Loucy (cell line): ENCODE data around the gene SBF2.

Experiments
- H2AFZ ChIP-seq: fragments of 200-600 bp; sonication (generic); 2 replicates; pipeline ENCODE4 v1.6.0; 2016; ENCODE audit warnings: antibody characterized with exemption, mild to moderate bottlenecking, low read length, moderate library complexity
- H3F3A ChIP-seq: fragments of 200-600 bp; 2 replicates; pipeline ENCODE4 v1.6.0; 2016; ENCODE audit warnings: antibody characterized with exemption, low read depth, mild to moderate bottlenecking
- H3K27me3 ChIP-seq: fragments of 200-600 bp; sonication (generic); 2 replicates; pipeline ENCODE4 v1.6.1; 2014; ENCODE audit warnings: low read length, mild to moderate bottlenecking; ENCODE audit not compliant: insufficient read depth, poor library complexity, severe bottlenecking
- H3K36me3 ChIP-seq: fragments of 200-600 bp; sonication (generic); 2 replicates; pipeline ENCODE4 v1.6.1; 2016; ENCODE audit warnings: low read length; ENCODE audit not compliant: insufficient read depth
- H3K4me1 ChIP-seq: fragments of 200-600 bp; sonication (generic); 2 replicates; pipeline ENCODE4 v1.5.1; 2014; ENCODE audit warnings: low read length, mild to moderate bottlenecking; ENCODE audit not compliant: insufficient read depth, poor library complexity, severe bottlenecking
- H3K4me2 ChIP-seq: fragments of 200-600 bp; sonication (generic); 2 replicates; pipeline ENCODE4 v1.6.0; 2014; ENCODE audit warnings: antibody characterized with exemption, low read length, low read depth, mild to moderate bottlenecking; ENCODE audit not compliant: poor library complexity, severe bottlenecking
- H3K4me3 ChIP-seq: fragments of 200-600 bp; sonication (generic); 2 replicates; pipeline ENCODE4 v1.5.1; 2014; ENCODE audit warnings: low read length, mild to moderate bottlenecking, mixed read lengths; ENCODE audit not compliant: poor library complexity, severe bottlenecking
- H3K79me2 ChIP-seq: fragments of 200-600 bp; sonication (generic); 2 replicates; pipeline ENCODE4 v1.6.1; 2014; ENCODE audit warnings: low read length; ENCODE audit not compliant: insufficient read depth
- H3K9ac ChIP-seq: fragments of 200-600 bp; sonication (generic); 2 replicates; pipeline ENCODE4 v1.6.0; 2014; ENCODE audit warnings: mild to moderate bottlenecking, low read depth, low read length, moderate library complexity; ENCODE audit not compliant: poor library complexity, severe bottlenecking
- H3K9me2 ChIP-seq: fragments of 200-600 bp; sonication (generic); replicated peaks from 2 replicates; pipeline ENCODE4 v1.6.1; 2016; ENCODE audit warnings: low read depth, low read length, mixed read lengths
- H3K9me3 ChIP-seq: fragments of 200-600 bp; sonication (generic); 2 replicates; pipeline ENCODE4 v1.6.1; 2014; ENCODE audit warnings: mild to moderate bottlenecking, antibody characterized with exemption, low read length, low read depth; ENCODE audit not compliant: insufficient read depth
- H4K20me1 ChIP-seq: fragments of 200-600 bp; sonication (generic); 2 replicates; pipeline ENCODE4 v1.6.0; 2014; ENCODE audit warnings: antibody characterized with exemption, low read length, mild to moderate bottlenecking; ENCODE audit not compliant: insufficient read depth, poor library complexity, severe bottlenecking
- CTCF ChIP-seq: fragments of 200-600 bp; sonication (generic); conservative IDR thresholded peaks from 2 replicates; pipeline ENCODE4 v1.5.1; 2014; ENCODE audit warnings: mild to moderate bottlenecking, antibody characterized with exemption, low read length
- EZH2phosphoT487 ChIP-seq: fragments of 200-600 bp; IDR thresholded peaks from 2 replicates; pipeline ENCODE4 v1.6.1; 2018; ENCODE audit warnings: antibody characterized with exemption, mild to moderate bottlenecking, moderate library complexity, borderline replicate concordance

Gene SBF2

GRCh38 chr11:9893474-9893873 lies 400.5 kb downstream of the SBF2 start:
- Histone ChIP-seq H3K27me3 (no peaks in the 10 kb centered on the region), H3K9ac (no peak overlapping the region), H3K79me2 (no peaks in the 10 kb centered on the region), H3K4me3 (no peak overlapping the region), H3K9me3 (no peaks in the 10 kb centered on the region), H3K9me2 (no peaks in the 10 kb centered on the region), H4K20me1 (no peaks in the 10 kb centered on the region), H3F3A (no peaks in the 10 kb centered on the region), H2AFZ (no peak overlapping the region), H3K36me3 (no peaks in the 10 kb centered on the region; the same call in 1 of the 2 replicates), H3K4me1 (peaks cover 7% of the 10 kb centered on the region), H3K4me2 (no peak overlapping the region)
- TF ChIP-seq CTCF (no peak; the same call in 1 of the 2 replicates), EZH2phosphoT487 (no peak)

- Histone ChIP-seq H3K4me3 (no peak overlapping the region), H3K79me2 (no peaks in the 10 kb centered on the region), H3K36me3 (no peaks in the 10 kb centered on the region; the same call in 1 of the 2 replicates), H2AFZ (no peak overlapping the region), H3K27me3 (no peaks in the 10 kb centered on the region), H3F3A (no peaks in the 10 kb centered on the region), H3K9me3 (no peaks in the 10 kb centered on the region), H3K9me2 (no peaks in the 10 kb centered on the region), H3K9ac (no peak overlapping the region), H4K20me1 (no peaks in the 10 kb centered on the region), H3K4me2 (no peak overlapping the region), H3K4me1 (peaks cover 13% of the 10 kb centered on the region)
- no peak for TF ChIP-seq CTCF
- TF ChIP-seq EZH2phosphoT487 = no peak
Measured at GRCh38 chr11:9888938-9889337, 405.1 kb downstream of the SBF2 start.

GRCh38 chr11:9887472-9887871 lies 406.5 kb downstream of the SBF2 start:
- Histone ChIP-seq H3K27me3 (no peaks in the 10 kb centered on the region), H3K9me2 (no peaks in the 10 kb centered on the region), H3K36me3 (no peaks in the 10 kb centered on the region), H3K79me2 (no peaks in the 10 kb centered on the region), H3K4me3 (no peak overlapping the region), H3K9ac (no peak overlapping the region), H3K4me1 (peaks cover 13% of the 10 kb centered on the region), H2AFZ (no peak overlapping the region), H3K9me3 (no peaks in the 10 kb centered on the region), H4K20me1 (no peaks in the 10 kb centered on the region), H3K4me2 (no peak overlapping the region), H3F3A (no peaks in the 10 kb centered on the region)
- TF ChIP-seq EZH2phosphoT487 (no peak), CTCF (no peak)
